ENCODE measurements around the gene PPIL4. TPM values are rescaled to one million over a fixed set of nuclear protein-coding genes. Genes with fewer than 3 reads are reported as not detected.
A peak's percentile ranks its signal among the peaks of the same experiment; 100 is the strongest.

The PPIL4 gene
- total and polyA plus RNA-seq, 10 of the 15 experiments (the other 5 are each of a cell fraction or from before 2014, with no cell fraction given): 8.0 to 28.4 (median 24.3) TPM

DNA sequence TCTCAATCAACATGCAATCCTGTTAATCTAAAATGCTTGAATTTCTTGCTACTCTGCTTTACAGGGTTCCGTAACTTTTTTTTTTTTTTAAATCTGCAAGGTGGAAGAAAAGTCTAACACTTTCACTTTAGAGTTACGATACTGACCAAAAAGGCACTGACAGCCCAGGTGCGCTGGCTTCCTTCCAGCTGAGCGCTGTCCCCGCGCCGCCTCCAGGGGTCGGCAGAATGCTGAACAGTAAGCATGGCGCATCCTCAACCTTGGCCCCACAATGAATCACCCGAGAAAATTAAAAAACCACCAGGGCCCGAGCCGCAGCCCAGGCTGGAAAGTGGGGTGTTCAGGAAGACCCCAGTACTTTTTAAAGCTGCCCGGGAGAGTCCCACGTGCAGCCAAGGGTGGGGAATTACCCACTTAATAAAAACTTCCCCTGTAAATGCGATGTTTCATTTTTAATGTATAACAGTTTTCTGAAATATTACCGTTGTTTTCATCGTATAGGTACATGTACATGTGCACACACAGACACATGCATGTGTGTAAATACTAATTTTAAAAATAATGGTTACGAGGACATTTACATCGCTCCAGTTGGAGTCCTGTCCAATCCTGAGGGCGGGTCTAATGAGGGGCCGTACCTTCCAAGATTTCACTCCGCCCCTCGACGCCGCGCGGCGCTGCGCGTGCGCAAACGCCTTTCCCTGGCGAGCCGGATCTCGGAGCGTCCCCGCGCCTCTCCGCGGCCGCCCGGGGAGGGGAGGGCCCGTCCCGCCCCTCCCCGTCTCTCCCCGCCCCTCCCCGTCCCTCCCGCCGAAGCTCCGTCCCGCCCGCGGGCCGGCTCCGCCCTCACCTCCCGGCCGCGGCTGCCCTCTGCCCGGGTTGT is 19.9 kb upstream of the PPIL4 start, which contains the start of gene GINM1 (continued):
- TF ChIP-seq RAD21 (IDR thresholded peaks at IDR 0.05; ENCODE audit: insufficient read depth, low read depth, low read length) (peak; percentile 75), HDAC2 (IDR thresholded peaks at IDR 0.05) (no peak), POU2F2 (IDR thresholded peaks at IDR 0.05; ENCODE audit: borderline replicate concordance, low read depth, low read length) (0 out of 3 replicates have a peak, but pooled peaks have one; percentile 42), PKNOX1 (IDR thresholded peaks at IDR 0.05) (peak; percentile 64), TCF12 (IDR thresholded peaks at IDR 0.05; ENCODE audit: low read depth, low read length) (peak; percentile 97), RAD51 (IDR thresholded peaks at IDR 0.05) (peak; percentile 31; the same call in 1 of the 2 replicates), STAT3 (IDR thresholded peaks at IDR 0.05; ENCODE audit: low read depth, low read length) (peak; percentile 68; the same call in 1 of the 2 replicates), MTA2 (IDR thresholded peaks at IDR 0.05; ENCODE audit: low read depth) (peak; percentile 20; the same call in 1 of the 2 replicates), EP300 (IDR thresholded peaks at IDR 0.05; ENCODE audit: borderline replicate concordance in 1 of 2, control insufficient read depth in 1 of 2, low read depth in 2 of 2, low read length in 2 of 2) (peak; percentile 57 to 62; a peak in 3 of 4 replicates), SMAD1 (IDR thresholded peaks at IDR 0.05; ENCODE audit: low read depth, partially characterized antibody) (peak; percentile 97), RUNX3 (IDR thresholded peaks at IDR 0.05; ENCODE audit: low read length) (peak; percentile 61), KAT2A (conservative IDR thresholded peaks at IDR 0.05; ENCODE audit: control insufficient read depth, low read depth, low read length) (no peak)
- TF ChIP-seq, protein P1, sequence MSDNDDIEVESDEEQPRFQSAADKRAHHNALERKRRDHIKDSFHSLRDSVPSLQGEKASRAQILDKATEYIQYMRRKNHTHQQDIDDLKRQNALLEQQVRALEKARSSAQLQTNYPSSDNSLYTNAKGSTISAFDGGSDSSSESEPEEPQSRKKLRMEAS (IDR thresholded peaks at IDR 0.05; ENCODE audit: low read depth, low read length): peak; percentile 81
